ENCODE measurements around the gene SERPINA1.

DNA sequence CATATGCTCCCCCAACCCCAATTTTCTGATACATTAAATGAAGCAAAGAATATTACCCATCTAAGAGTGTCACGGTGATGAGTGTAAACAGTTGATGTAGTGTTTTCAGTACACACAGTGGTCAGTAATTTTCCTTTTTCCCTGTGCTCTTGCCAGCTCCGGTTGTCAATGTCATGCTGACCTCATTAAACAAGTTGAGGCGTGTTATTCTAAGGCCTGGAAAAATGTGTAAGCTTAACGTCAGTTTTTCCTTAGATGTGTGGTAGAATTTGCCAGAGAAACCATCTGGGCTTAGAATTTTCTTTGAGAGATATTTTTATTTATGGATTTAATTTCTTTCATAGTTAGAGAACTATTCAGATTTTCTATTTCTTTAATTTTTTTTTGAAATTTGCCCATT lies 53.5 kb downstream of the SERPINA1 start:
- TF ChIP-seq, protein P1, sequence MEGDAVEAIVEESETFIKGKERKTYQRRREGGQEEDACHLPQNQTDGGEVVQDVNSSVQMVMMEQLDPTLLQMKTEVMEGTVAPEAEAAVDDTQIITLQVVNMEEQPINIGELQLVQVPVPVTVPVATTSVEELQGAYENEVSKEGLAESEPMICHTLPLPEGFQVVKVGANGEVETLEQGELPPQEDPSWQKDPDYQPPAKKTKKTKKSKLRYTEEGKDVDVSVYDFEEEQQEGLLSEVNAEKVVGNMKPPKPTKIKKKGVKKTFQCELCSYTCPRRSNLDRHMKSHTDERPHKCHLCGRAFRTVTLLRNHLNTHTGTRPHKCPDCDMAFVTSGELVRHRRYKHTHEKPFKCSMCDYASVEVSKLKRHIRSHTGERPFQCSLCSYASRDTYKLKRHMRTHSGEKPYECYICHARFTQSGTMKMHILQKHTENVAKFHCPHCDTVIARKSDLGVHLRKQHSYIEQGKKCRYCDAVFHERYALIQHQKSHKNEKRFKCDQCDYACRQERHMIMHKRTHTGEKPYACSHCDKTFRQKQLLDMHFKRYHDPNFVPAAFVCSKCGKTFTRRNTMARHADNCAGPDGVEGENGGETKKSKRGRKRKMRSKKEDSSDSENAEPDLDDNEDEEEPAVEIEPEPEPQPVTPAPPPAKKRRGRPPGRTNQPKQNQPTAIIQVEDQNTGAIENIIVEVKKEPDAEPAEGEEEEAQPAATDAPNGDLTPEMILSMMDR (IDR thresholded peaks at IDR 0.05) = no peak
- no peak for TF ChIP-seq POLR2A (IDR thresholded peaks at IDR 0.05)
